Adrenal gland (tissue), 12 donors: ENCODE measurements around the gene KLC1. TPM values are rescaled to one million over a fixed set of nuclear protein-coding genes. Genes with fewer than 3 reads are reported as not detected.
"Not testable (repeated sequence)": the region's sequence is repeated elsewhere in the genome, so short reads cannot be mapped to it uniquely, and the experiment has no call there.

Experiments
- DNase-seq, 7 donors: peaks; one replicate each; pipeline ENCODE4 v3.0.0-alpha.2; 2019 to 2020
- H3K27ac ChIP-seq, 5 donors: fragments of 200-600 bp; sonication (generic) in 4 of 5; 1 replicate in 3 of 5; 2 replicates in 2 of 5; pipeline versions ENCODE4 v1.5.1 to v1.8.0; 2016 to 2020; ENCODE audit warnings: mild to moderate bottlenecking in 1 of 5
- H3K27me3 ChIP-seq: fragments of 200-600 bp; 2 replicates; pipeline ENCODE4 v1.8.0; 2021
- H3K36me3 ChIP-seq, 2 donors: fragments of 200-600 bp; replicated peaks in 1 of 2; 1 replicate in 1 of 2; 2 replicates in 1 of 2; pipeline versions ENCODE4 v1.5.1 to v1.8.0; 2018 to 2022
- H3K4me1 ChIP-seq, 2 donors: fragments of 200-600 bp; replicated peaks in 1 of 2; 1 replicate in 1 of 2; 2 replicates in 1 of 2; pipeline versions ENCODE4 v1.5.1 to v1.8.0; 2018 to 2021
- H3K4me3 ChIP-seq, 4 donors: fragments of 200-600 bp; sonication (generic) in 3 of 4; one replicate each; pipeline ENCODE4 v1.5.1; 2016 to 2018
- H3K9me3 ChIP-seq, 3 donors: fragments of 200-600 bp; sonication (generic) in 1 of 3; replicated peaks in 1 of 3; 1 replicate in 2 of 3; 2 replicates in 1 of 3; pipeline versions ENCODE4 v1.5.1 to v1.8.0; 2016 to 2021
- POLR2A ChIP-seq, 2 donors: fragments of 450-650 bp; IDR thresholded peaks; one replicate each; pipeline ENCODE4 v1.6.1; 2017; ENCODE audit warnings: antibody characterized with exemption in 2 of 2, mild to moderate bottlenecking in 2 of 2, moderate library complexity in 1 of 2
- WGBS, 4 donors: extraction: QIAGEN DNeasy Blood & Tissue Kit in 2 of 4; methylation state at CpG; one replicate each; pipeline versions ENCODE4 v1.1.5 to v1.1.7; 2013 to 2017; 5-methylcytosine and 5-hydroxymethylcytosine counted together
- intact Hi-C, 2 donors: fragments of 100-400 bp; cut with DNase I; formaldehyde crosslinking; loops; one replicate each; pipeline versions ENCODE4 v1.14.1 to v1.15.0; 2022 to 2023
- polyA plus RNA-seq, 3 donors: library from polyadenylated mRNA; stranded (reverse); fragments of 200-250 nt in 2 of 3; fragments of 350-450 nt in 1 of 3; fragmentation: Illumina TruSeq in 1 of 3; extraction: RNeasy Lipid Tissue Mini Kit (QIAGEN cat#74804) in 1 of 3; gene quantifications; one replicate each; pipeline ENCODE4 v1.2.3, GENCODE V29; 2013 to 2014
- total RNA-seq, 9 donors: library from RNA; depleted of rRNA in 4 of 9; stranded (reverse); fragments of >200 nt in 4 of 9; fragments of 120-200 nt in 1 of 9; fragmentation: NEBNext Ultra II Directional in 1 of 9; extraction: Animal tissue kit (Norgen Biotek cat#: 25700) in 1 of 9; gene quantifications; one replicate each; pipeline versions ENCODE4 v1.1.0 to v1.2.4, GENCODE V29; 2013 to 2023
- TF ChIP-seq, protein P1 (sequence below), 6 experiments: fragments of 450-650 bp in 4 of 6; fragments of 200-600 bp in 2 of 6; sonication (generic) in 1 of 6; IDR thresholded peaks; 1 replicate in 5 of 6; 2 replicates in 1 of 6; pipeline versions ENCODE4 v1.5.1 to v1.8.0; 2016 to 2021; ENCODE audit warnings: antibody characterized with exemption in 6 of 6, mild to moderate bottlenecking in 2 of 6, moderate library complexity in 1 of 6
- donor health status: healthy with polysubstance abuse.
- donor health status: Bipolar disorder and iron deficiency.
- donor health status: DM: yes; HTN: yes; CAD: no.
- donor health status: DM: no; HTN: no; CAD: no.
- donor health status: DM: no; HTN: no; CAD: no.
- donor health status: DM: yes; HTN: yes; CAD: no.

Gene KLC1
- total and polyA plus RNA-seq, 12 donors = 70.7 to 248 (median 125) TPM

DNA sequence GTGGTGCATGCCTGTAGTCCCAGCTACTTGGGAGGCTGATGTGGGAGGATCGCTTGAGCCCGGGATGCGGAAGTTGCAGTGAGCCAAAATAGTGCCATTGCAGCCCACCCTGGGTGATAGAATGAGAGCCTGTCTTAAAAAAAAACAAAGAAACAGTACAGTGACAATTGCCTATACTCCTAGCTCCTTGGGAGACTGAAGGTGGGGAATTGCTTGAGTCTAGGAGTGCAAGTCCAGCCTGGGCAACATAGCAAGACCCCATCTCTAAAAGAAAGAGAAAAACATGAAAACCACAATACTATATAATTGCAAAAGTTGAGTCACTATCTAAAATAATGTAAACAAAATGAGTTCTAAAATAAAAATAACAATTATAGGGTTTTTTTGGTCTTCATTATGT lies 20.0 kb downstream of the KLC1 start:
- no peak for DNase-seq
- no peaks in the 10 kb centered on the region for H3K36me3 ChIP-seq
- H3K4me3 ChIP-seq = no peak overlapping the region
- no peaks in the 10 kb centered on the region for H3K9me3 ChIP-seq
- peaks cover 20 to 40% of the 10 kb centered on the region in 2 donors for H3K4me1 ChIP-seq
- TF ChIP-seq, protein P1, sequence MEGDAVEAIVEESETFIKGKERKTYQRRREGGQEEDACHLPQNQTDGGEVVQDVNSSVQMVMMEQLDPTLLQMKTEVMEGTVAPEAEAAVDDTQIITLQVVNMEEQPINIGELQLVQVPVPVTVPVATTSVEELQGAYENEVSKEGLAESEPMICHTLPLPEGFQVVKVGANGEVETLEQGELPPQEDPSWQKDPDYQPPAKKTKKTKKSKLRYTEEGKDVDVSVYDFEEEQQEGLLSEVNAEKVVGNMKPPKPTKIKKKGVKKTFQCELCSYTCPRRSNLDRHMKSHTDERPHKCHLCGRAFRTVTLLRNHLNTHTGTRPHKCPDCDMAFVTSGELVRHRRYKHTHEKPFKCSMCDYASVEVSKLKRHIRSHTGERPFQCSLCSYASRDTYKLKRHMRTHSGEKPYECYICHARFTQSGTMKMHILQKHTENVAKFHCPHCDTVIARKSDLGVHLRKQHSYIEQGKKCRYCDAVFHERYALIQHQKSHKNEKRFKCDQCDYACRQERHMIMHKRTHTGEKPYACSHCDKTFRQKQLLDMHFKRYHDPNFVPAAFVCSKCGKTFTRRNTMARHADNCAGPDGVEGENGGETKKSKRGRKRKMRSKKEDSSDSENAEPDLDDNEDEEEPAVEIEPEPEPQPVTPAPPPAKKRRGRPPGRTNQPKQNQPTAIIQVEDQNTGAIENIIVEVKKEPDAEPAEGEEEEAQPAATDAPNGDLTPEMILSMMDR (IDR thresholded peaks at IDR 0.05) = no peak
- no peak for TF ChIP-seq POLR2A (IDR thresholded peaks at IDR 0.05)
- 95 to 100% (median 98%) methylated on average over 3 of the region's 3 CpGs for WGBS, 4 donors
- no peak overlapping the region for H3K27ac ChIP-seq
- no peaks in the 10 kb centered on the region for H3K27me3 ChIP-seq
- intact Hi-C loops = no loop called here

DNA sequence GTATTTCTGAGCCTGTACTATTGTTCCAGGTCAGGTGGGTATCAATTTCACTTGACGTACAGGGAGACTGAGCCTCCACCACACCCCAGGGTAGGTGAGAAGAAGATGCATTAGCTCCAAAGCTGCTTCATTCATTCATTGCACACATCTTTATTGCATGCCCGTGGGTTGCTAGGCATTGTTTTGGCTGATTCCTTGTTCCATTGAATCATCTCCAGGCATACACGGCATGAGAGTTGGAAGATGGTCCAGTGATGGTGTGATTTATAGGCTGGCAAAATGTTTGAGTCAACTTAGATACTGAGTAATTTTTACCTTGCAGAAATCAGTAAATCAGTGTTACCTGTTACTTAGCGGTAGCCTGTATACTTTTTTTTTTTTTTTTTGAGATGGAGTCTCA lies 21.2 kb downstream of the KLC1 start:
- peak in 1 of 7 donors; percentile 20 for DNase-seq
- H3K36me3 ChIP-seq = peaks cover 0 to 9% of the 10 kb centered on the region in 2 donors
- no peaks in the 10 kb centered on the region for H3K27me3 ChIP-seq
- H3K9me3 ChIP-seq = no peaks in the 10 kb centered on the region
- H3K4me1 ChIP-seq = peaks cover 21 to 51% of the 10 kb centered on the region in 2 donors
- no peak overlapping the region for H3K27ac ChIP-seq
- WGBS, 4 donors = 58 to 75% (median 61%) methylated on average over 4 of the region's 4 CpGs
- TF ChIP-seq, protein P1 (IDR thresholded peaks at IDR 0.05) = no peak
- no peak for TF ChIP-seq POLR2A (IDR thresholded peaks at IDR 0.05)
- intact Hi-C loops = no loop called here
- H3K4me3 ChIP-seq = no peak overlapping the region

DNA sequence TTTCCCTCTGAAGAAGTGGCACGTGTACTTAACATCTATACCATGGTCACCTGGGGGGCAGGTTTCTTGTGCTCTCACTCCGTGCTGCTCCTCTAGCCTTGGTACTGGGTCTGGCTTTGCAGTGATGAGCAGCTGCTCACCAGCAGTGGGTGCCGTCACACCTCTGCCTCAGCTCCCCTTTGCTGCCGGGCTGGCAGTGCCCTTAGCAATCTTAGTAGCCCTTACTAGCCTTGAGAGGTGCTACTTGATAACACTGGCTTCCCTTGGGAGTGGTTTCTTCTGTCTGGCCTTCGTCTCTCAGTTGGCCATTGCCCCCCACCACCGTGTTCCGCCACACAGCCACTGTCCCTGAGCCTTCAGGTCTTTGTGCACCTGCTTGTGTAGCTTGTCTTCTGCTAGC lies 22.6 kb downstream of the KLC1 start:
- H3K4me1 ChIP-seq = peaks cover 11 to 39% of the 10 kb centered on the region in 2 donors
- intact Hi-C loops = no loop called here
- no peak overlapping the region for H3K4me3 ChIP-seq
- H3K27ac ChIP-seq = no peak overlapping the region
- H3K27me3 ChIP-seq = no peaks in the 10 kb centered on the region
- H3K36me3 ChIP-seq = peaks cover 0 to 21% of the 10 kb centered on the region in 2 donors
- no peaks in the 10 kb centered on the region for H3K9me3 ChIP-seq
- no peak for DNase-seq
- TF ChIP-seq POLR2A (IDR thresholded peaks at IDR 0.05) = no peak
- TF ChIP-seq, protein P1 (IDR thresholded peaks at IDR 0.05) = no peak
- 62 to 77% (median 65%) methylated on average over 6 to 7 of the region's 7 CpGs for WGBS, 4 donors

DNA sequence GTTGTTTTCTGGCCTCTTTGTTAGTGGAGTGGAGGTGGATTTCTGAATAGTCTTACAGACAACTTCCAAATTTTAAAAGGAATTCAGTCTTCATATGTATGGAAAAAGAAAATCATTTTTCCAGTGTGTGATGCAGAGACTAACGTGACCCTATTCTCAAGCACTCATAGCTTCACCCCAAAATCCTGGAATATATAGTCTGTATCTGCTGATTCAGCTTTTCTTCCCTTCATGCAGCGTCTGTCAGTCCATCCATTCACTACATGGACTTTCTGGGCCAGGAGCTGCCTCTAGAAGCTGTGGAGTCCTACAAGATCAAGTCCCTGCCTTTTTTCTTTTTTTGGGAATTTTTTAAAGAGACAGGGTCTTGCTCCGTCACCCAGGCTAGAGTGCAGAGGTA lies 23.8 kb downstream of the KLC1 start:
- Histone ChIP-seq H3K27ac (peak overlapping the region in 1 of 5 donors; percentile 39), H3K4me3 (no peak overlapping the region), H3K9me3 (no peaks in the 10 kb centered on the region), H3K27me3 (no peaks in the 10 kb centered on the region), H3K4me1 (peaks cover 11 to 35% of the 10 kb centered on the region in 2 donors), H3K36me3 (peaks cover 0 to 31% of the 10 kb centered on the region in 2 donors)
- WGBS, 4 donors = 80 to 83% (median 83%) methylated on average over 3 of the region's 3 CpGs
- intact Hi-C loops = no loop called here
- TF ChIP-seq, protein P1 (IDR thresholded peaks at IDR 0.05) = no peak
- TF ChIP-seq POLR2A (IDR thresholded peaks at IDR 0.05) = no peak
- DNase-seq = no peak

DNA sequence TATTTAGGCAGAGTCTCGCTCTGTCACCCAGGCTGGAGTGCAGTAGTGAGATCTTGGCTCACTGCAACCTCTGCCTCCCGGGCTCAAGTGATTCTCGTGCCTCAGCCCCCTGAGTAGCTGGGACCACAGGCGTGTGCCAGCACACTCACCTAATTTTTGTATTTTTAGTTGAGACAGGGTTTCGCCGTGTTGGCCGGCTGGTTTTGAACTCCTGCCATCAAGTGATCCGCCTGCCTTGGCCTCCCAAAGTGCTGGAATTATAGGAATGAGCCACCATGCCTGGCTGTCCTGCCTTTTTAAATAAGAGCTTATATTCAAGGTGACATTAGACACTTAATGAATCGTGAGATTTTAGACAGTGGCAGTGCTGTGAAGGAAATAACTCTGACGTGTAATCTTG lies 24.3 kb downstream of the KLC1 start:
- H3K27me3 ChIP-seq, H3K4me3 ChIP-seq, intact Hi-C loops, DNase-seq, H3K9me3 ChIP-seq: not testable (repeated sequence)
- Histone ChIP-seq H3K36me3 (peaks cover 0 to 34% of the 10 kb centered on the region in 2 donors), H3K27ac (peak overlapping the region in 2 of 5 donors; percentile 24 to 39), H3K4me1 (peaks cover 11 to 35% of the 10 kb centered on the region in 2 donors)
- 61 to 66% (median 64%) methylated on average over 10 of the region's 10 CpGs for WGBS, 4 donors
